GM23248 (cell line): ENCODE data around the gene PSMD6. TPM values are rescaled to one million over a fixed set of nuclear protein-coding genes. Genes with fewer than 3 reads are reported as not detected.

Source experiments
- DNase-seq: peaks from one replicate; pipeline ENCODE4 v3.0.0-alpha.2; 2015
- H2AFZ ChIP-seq: fragments of 200-600 bp; sonication (generic); 2 replicates; pipeline ENCODE4 v1.6.1; 2016; ENCODE audit warnings: antibody characterized with exemption
- H3F3A ChIP-seq: fragments of 200-600 bp; sonication (generic); 2 replicates; pipeline ENCODE4 v1.6.1; 2016; ENCODE audit warnings: mild to moderate bottlenecking, antibody characterized with exemption, mixed run types; ENCODE audit not compliant: insufficient read depth
- H3K27ac ChIP-seq: fragments of 200-600 bp; sonication (generic); 2 replicates; pipeline ENCODE4 v1.5.1; 2016; ENCODE audit warnings: mild to moderate bottlenecking
- H3K27me3 ChIP-seq: fragments of 200-600 bp; sonication (generic); replicated peaks from 2 replicates; pipeline ENCODE4 v1.6.1; 2016; ENCODE audit warnings: mild to moderate bottlenecking; ENCODE audit not compliant: insufficient read depth
- H3K36me3 ChIP-seq: fragments of 200-600 bp; sonication (generic); 2 replicates; pipeline ENCODE4 v1.6.1; 2016; ENCODE audit warnings: low read depth, mild to moderate bottlenecking
- H3K4me1 ChIP-seq: fragments of 200-600 bp; sonication (generic); 2 replicates; pipeline ENCODE4 v1.6.1; 2016; ENCODE audit warnings: mild to moderate bottlenecking; ENCODE audit not compliant: insufficient read depth
- H3K4me2 ChIP-seq: fragments of 200-600 bp; sonication (generic); one replicate; pipeline ENCODE4 v1.6.1; 2016; ENCODE audit warnings: mild to moderate bottlenecking; ENCODE audit not compliant: unreplicated experiment
- H3K4me3 ChIP-seq: fragments of 200-600 bp; sonication (generic); 2 replicates; pipeline ENCODE4 v1.5.1; 2016; ENCODE audit warnings: mild to moderate bottlenecking
- H3K79me2 ChIP-seq: fragments of 200-600 bp; sonication (generic); 2 replicates; pipeline ENCODE4 v1.6.1; 2016; ENCODE audit warnings: mild to moderate bottlenecking; ENCODE audit not compliant: insufficient read depth
- H3K9ac ChIP-seq: fragments of 200-600 bp; sonication (generic); 2 replicates; pipeline ENCODE4 v1.6.1; 2016; ENCODE audit warnings: mild to moderate bottlenecking
- H3K9me2 ChIP-seq: fragments of 200-600 bp; sonication (generic); 2 replicates; pipeline ENCODE4 v1.6.1; 2016; ENCODE audit warnings: mixed run types, mild to moderate bottlenecking, moderate library complexity; ENCODE audit not compliant: insufficient read depth
- H3K9me3 ChIP-seq: fragments of 200-600 bp; sonication (generic); one replicate; pipeline ENCODE4 v1.6.1; 2017; ENCODE audit warnings: low read depth
- H4K20me1 ChIP-seq: fragments of 200-600 bp; sonication (generic); 2 replicates; pipeline ENCODE4 v1.6.0; 2016; ENCODE audit not compliant: insufficient read depth
- EZH2 ChIP-seq: fragments of 200-600 bp; sonication (generic); IDR thresholded peaks from 2 replicates; pipeline ENCODE4 v1.6.1; 2018; ENCODE audit warnings: antibody characterized with exemption, mild to moderate bottlenecking; ENCODE audit not compliant: insufficient read depth, poor library complexity, severe bottlenecking
- EZH2phosphoT487 ChIP-seq: fragments of 200-600 bp; sonication (generic); IDR thresholded peaks from 2 replicates; pipeline ENCODE4 v1.6.1; 2018; ENCODE audit warnings: antibody characterized with exemption, moderate library complexity, mild to moderate bottlenecking, low read depth; ENCODE audit not compliant: insufficient read depth
- WGBS, 2 experiments: methylation state at CpG; one replicate each; pipeline ENCODE4 v1.1.6; 2015 to 2017; ENCODE audit warnings: low lambda C conversion rate in 2 of 2, low coverage in 1 of 2; ENCODE audit errors: missing lambda C conversion rate in 2 of 2; 5-methylcytosine and 5-hydroxymethylcytosine counted together
- in situ Hi-C: fragments of 300-500 bp; cut with MboI; formaldehyde crosslinking; loops from 2 replicates; pipeline ENCODE4 v1.15.0; 2020
- polyA plus RNA-seq: library from polyadenylated mRNA; unstranded; fragments of >200 nt; fragmentation: Nextera tagmentation; extraction: Ambion mirVana; gene quantifications from 2 replicates; pipeline ENCODE4 v1.2.1, GENCODE V29; 2016
- total RNA-seq: library from RNA; depleted of rRNA; stranded (reverse); fragments of >200 nt; shearing (Covaris generic); gene quantifications from 2 replicates; pipeline ENCODE4 v1.2.3, GENCODE V29; 2014

The PSMD6 gene
- total and polyA plus RNA-seq, 2 experiments from 2014 or later: 79.5 to 126 TPM

- H3K4me2 ChIP-seq: no peak overlapping the region
- no peaks in the 10 kb centered on the region for H3K27me3 ChIP-seq
- DNase-seq: no peak
- H3K36me3 ChIP-seq: no peaks in the 10 kb centered on the region
- in situ Hi-C loops: loop anchor here (25.0 kb wide), 1 partner anchor 216 kb away; no protein-coding TSS in a partner anchor
- peaks cover 20% of the 10 kb centered on the region for H3K4me1 ChIP-seq
- peaks cover 23% of the 10 kb centered on the region for H3F3A ChIP-seq
- no peak overlapping the region for H3K27ac ChIP-seq
- TF ChIP-seq EZH2: no peak
- TF ChIP-seq EZH2phosphoT487: no peak
- no peak overlapping the region for H3K9ac ChIP-seq
- H3K79me2 ChIP-seq: no peaks in the 10 kb centered on the region
- no peak overlapping the region for H3K4me3 ChIP-seq
- H3K9me3 ChIP-seq: no peaks in the 10 kb centered on the region
- no peaks in the 10 kb centered on the region for H4K20me1 ChIP-seq
- H3K9me2 ChIP-seq: no peaks in the 10 kb centered on the region
- H2AFZ ChIP-seq: no peak overlapping the region
- WGBS, 2 experiments: 93% methylated on average over 3 of the region's 3 CpGs
Measured at GRCh38 chr3:64046592-64046991, 23.3 kb upstream of the PSMD6 start.

- Histone ChIP-seq H3K79me2 (no peaks in the 10 kb centered on the region), H3K27me3 (no peaks in the 10 kb centered on the region), H3K4me2 (no peak overlapping the region), H4K20me1 (no peaks in the 10 kb centered on the region), H3K27ac (no peak overlapping the region), H3K4me1 (peaks cover 4% of the 10 kb centered on the region; the same call in 1 of the 2 replicates), H3K9me3 (no peaks in the 10 kb centered on the region), H3K36me3 (no peaks in the 10 kb centered on the region), H3F3A (peaks cover 3% of the 10 kb centered on the region; the same call in 1 of the 2 replicates), H3K4me3 (no peak overlapping the region), H3K9me2 (no peaks in the 10 kb centered on the region), H3K9ac (no peak overlapping the region), H2AFZ (no peak overlapping the region)
- WGBS, 2 experiments: 55 to 71% methylated on average over 1 of the region's 1 CpG
- DNase-seq: no peak
- in situ Hi-C loops: loop anchor here (25.0 kb wide), 1 partner anchor 219 kb away; no protein-coding TSS in a partner anchor
- TF ChIP-seq EZH2: no peak
- no peak for TF ChIP-seq EZH2phosphoT487
Measured at GRCh38 chr3:64042952-64043351, 19.7 kb upstream of the PSMD6 start.

GRCh38 chr3:64039981-64040733 lies 16.9 kb upstream of the PSMD6 start:
- 16 to 26% methylated on average over 5 of the region's 5 CpGs for WGBS, 2 experiments
- Histone ChIP-seq H3K4me1 (no peaks in the 10 kb centered on the region), H3F3A (no peaks in the 10 kb centered on the region), H3K36me3 (no peaks in the 10 kb centered on the region), H3K9me3 (no peaks in the 10 kb centered on the region), H3K9ac (no peak overlapping the region), H4K20me1 (no peaks in the 10 kb centered on the region), H3K27me3 (no peaks in the 10 kb centered on the region), H3K4me3 (no peak overlapping the region), H3K27ac (no peak overlapping the region), H3K79me2 (no peaks in the 10 kb centered on the region), H2AFZ (no peak overlapping the region), H3K9me2 (no peaks in the 10 kb centered on the region), H3K4me2 (no peak overlapping the region)
- TF ChIP-seq EZH2phosphoT487 (no peak), EZH2 (no peak)
- in situ Hi-C loops: loop anchor here (25.0 kb wide), 1 partner anchor 222 kb away; no protein-coding TSS in a partner anchor
- DNase-seq: peak; percentile 23

- Histone ChIP-seq H3K4me3 (no peak overlapping the region), H3K27me3 (no peaks in the 10 kb centered on the region), H3K36me3 (no peaks in the 10 kb centered on the region), H3K27ac (no peak overlapping the region), H2AFZ (no peak overlapping the region), H3K79me2 (no peaks in the 10 kb centered on the region), H3K4me1 (no peaks in the 10 kb centered on the region), H3K9me2 (no peaks in the 10 kb centered on the region), H3K9ac (no peak overlapping the region), H4K20me1 (no peaks in the 10 kb centered on the region), H3K4me2 (no peak overlapping the region), H3K9me3 (no peaks in the 10 kb centered on the region), H3F3A (no peaks in the 10 kb centered on the region)
- TF ChIP-seq EZH2phosphoT487 (no peak), EZH2 (no peak)
- WGBS, 2 experiments: 83 to 84% methylated on average over 4 of the region's 4 CpGs
- DNase-seq: no peak
- in situ Hi-C loops: loop anchor here (25.0 kb wide), 1 partner anchor 223 kb away; no protein-coding TSS in a partner anchor
Measured at GRCh38 chr3:64039332-64039731, 16.0 kb upstream of the PSMD6 start.
